Fibroblast of the aortic adventitia (primary cell): ENCODE data around the gene RFTN1. TPM values are rescaled to one million over a fixed set of nuclear protein-coding genes. Genes with fewer than 3 reads are reported as not detected.

Source experiments
- DNase-seq: peaks from one replicate; pipeline ENCODE4 v3.0.0-alpha.2; 2010; ENCODE audit warnings: low read depth
- H3K4me3 ChIP-seq: 2 replicates; pipeline ENCODE4 v1.5.1; 2011; ENCODE audit warnings: low read depth, mild to moderate bottlenecking, control low read depth, low read length, moderate library complexity
- total RNA-seq: library from RNA; depleted of rRNA; stranded (reverse); fragments of >200 nt; gene quantifications from 2 replicates; pipeline ENCODE4 v1.2.3, GENCODE V29; 2012; ENCODE audit warnings: low replicate concordance
- TF ChIP-seq, protein P1 (sequence below): IDR thresholded peaks from 2 replicates; pipeline ENCODE4 v1.5.1; 2011; ENCODE audit warnings: mild to moderate bottlenecking, low read length, control low read depth, inconsistent platforms; ENCODE audit not compliant: insufficient read depth

Gene RFTN1
- total RNA-seq, 1 donor = 54.7 TPM

DNA sequence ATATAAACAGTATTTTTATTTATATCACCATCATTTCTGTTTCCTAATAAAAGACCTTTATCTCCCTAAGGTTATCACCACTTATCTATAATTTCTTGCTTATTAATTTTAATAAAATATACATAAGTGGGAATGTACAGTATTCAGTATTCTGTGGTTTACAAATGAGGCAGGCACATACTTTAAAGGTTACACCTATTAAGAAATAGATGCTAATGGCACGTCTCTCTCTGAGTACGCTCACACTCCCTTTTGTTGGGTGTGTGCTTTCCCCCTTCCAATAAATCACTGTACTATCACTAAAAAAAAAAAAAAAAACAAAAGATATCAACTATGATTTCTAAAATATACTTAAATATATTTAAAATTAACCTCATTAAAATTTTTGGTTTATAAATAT is 239.6 kb downstream of the RFTN1 start:
- no peak overlapping the region for H3K4me3 ChIP-seq
- TF ChIP-seq, protein P1, sequence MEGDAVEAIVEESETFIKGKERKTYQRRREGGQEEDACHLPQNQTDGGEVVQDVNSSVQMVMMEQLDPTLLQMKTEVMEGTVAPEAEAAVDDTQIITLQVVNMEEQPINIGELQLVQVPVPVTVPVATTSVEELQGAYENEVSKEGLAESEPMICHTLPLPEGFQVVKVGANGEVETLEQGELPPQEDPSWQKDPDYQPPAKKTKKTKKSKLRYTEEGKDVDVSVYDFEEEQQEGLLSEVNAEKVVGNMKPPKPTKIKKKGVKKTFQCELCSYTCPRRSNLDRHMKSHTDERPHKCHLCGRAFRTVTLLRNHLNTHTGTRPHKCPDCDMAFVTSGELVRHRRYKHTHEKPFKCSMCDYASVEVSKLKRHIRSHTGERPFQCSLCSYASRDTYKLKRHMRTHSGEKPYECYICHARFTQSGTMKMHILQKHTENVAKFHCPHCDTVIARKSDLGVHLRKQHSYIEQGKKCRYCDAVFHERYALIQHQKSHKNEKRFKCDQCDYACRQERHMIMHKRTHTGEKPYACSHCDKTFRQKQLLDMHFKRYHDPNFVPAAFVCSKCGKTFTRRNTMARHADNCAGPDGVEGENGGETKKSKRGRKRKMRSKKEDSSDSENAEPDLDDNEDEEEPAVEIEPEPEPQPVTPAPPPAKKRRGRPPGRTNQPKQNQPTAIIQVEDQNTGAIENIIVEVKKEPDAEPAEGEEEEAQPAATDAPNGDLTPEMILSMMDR = no peak
- no peak for DNase-seq

DNA sequence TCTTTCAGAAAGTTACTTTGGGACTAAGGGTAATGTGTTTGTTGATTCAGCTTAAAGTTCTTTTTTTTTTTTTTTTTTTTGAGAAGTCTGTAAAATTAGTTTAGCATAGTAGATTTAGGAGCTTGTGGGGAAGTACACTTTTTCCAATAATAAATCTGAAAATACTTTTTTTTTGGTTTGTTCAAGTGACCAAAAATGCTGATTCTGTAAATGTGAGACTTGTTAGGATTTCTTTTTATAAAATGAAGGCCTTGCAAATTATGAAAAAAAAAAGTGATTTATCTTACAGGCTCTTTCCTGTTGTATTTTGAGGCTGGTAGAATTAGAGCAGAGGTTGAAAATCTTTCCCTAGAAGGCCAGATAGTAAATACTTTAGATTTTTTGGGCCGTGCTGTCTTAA is 240.9 kb downstream of the RFTN1 start:
- TF ChIP-seq, protein P1 = no peak
- no peak for DNase-seq

DNA sequence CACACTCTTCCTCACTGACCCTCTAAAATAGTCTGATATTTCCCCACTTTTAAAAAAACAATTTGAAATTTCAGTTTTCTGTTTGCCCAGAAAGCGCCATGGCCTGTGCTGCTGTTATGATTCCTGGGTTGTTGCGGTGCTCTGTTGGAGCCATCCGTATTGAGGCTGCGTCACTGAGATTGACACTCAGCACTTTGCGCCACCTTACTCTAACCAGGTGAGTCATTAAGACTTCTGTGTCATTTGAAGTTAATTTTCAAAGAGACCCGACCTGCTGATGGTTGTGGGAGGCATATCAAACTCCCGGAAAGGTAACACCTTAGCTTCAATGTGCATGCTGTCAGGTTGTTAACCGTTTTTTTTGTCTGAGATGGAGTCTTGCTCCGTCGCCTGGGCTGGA is 242.6 kb downstream of the RFTN1 start:
- H3K4me3 ChIP-seq = no peak overlapping the region
- DNase-seq = no peak
- TF ChIP-seq, protein P1 = no peak

More for the DNA sequence above, 240.9 kb downstream of the RFTN1 start:
- H3K4me3 ChIP-seq = no peak overlapping the region

DNA sequence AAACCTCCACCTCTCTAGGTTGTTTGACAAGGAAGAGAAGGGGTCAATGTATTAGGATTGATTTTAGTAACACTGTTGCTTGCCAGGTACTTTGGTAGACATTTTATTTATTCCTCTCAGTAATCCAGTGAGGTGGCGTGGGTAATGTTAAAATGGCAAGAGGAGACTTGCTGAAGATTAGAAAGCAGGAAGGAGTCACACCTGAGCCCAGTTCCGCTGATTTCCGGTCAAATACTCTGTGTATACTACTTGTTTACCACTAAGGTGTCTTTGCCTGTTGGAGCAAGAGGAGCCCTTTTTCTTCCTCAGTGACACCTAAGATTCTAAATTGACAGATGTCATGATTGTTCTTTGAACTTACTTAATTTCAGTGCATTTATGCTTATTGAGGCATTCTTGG is 246.8 kb downstream of the RFTN1 start:
- TF ChIP-seq, protein P1 = no peak
- no peak overlapping the region for H3K4me3 ChIP-seq
- DNase-seq = no peak

Other genes starting within 250 kb of the RFTN1 start
- 4.5 and 33.4 TPM in 2 replicates for gene DPH3, start 248.8 kb downstream of the RFTN1 start, total RNA-seq
- 15.3 and 15.7 TPM in 2 replicates for gene OXNAD1, start 248.5 kb downstream of the RFTN1 start, total RNA-seq
- gene DAZL, start 91.7 kb upstream of the RFTN1 start, total RNA-seq = not detected in 2 replicates